GM21717 (cell line): ENCODE results near the gene ANKRD39.

Experiments used
- ATAC-seq: cut with Tn5 transposase; IDR thresholded peaks from one replicate; pipeline ENCODE4 v1.9.1; 2021; ENCODE audit warnings: mild to moderate bottlenecking, moderate library complexity; ENCODE audit not compliant: unreplicated experiment

Gene ANKRD39

DNA sequence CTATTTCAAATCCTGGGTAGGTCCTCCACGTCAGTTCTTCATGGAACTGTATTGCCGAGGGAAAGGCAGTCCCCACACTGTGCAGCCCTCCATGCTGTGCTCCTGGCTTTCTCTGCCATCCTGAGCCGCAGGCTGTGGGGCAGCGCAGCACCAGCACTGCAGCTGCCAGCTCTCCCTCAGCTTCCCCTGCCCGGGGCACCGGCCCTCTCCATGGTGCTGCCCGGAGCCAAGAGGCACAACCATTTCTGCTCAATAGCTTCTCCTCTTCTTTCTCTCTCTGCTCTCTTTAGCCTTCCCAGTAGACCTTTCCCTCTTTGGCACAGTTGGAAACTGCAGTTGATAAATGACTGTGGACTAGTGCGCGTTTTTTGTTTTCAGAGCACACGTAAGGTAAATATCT lies 26.1 kb downstream of the ANKRD39 start:
- no peak for ATAC-seq

DNA sequence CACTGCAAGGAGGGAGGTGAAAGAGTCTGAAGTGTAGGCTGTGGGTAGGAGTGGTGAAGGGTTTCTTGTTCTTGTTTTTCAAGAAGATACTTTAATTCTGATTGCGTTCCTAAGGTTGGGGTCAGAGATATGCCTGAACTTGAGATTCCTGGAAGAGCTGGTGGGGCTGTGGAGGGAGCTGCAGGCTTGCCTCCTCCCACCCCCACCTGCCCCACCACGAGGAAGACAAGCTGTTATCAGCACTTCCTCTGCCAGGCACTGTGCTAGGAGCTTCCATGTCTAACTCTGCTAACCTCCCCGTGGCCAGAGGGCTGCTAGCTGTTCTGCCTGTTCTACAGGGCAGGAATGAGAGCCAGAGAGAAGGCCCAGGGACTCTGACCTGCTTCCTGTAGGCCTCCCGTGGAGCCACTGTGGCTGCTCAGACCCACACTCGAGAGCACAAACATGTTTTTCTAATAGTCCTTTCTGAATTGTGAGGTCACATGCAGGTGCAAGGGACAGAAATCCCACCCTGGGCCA lies 27.7 kb downstream of the ANKRD39 start:
- no peak for ATAC-seq

- no peak for ATAC-seq
Measured at GRCh38 chr2:96828874-96829273, 28.9 kb downstream of the ANKRD39 start.

- ATAC-seq, result no peak
Measured at GRCh38 chr2:96828436-96828835, 29.4 kb downstream of the ANKRD39 start.

- no peak for ATAC-seq
Measured at GRCh38 chr2:96826546-96827278, 31.1 kb downstream of the ANKRD39 start.

- ATAC-seq, result no peak
Measured at GRCh38 chr2:96825057-96825456, 32.8 kb downstream of the ANKRD39 start.

- ATAC-seq, result no peak
Measured at GRCh38 chr2:96824079-96824870, 33.5 kb downstream of the ANKRD39 start.

DNA sequence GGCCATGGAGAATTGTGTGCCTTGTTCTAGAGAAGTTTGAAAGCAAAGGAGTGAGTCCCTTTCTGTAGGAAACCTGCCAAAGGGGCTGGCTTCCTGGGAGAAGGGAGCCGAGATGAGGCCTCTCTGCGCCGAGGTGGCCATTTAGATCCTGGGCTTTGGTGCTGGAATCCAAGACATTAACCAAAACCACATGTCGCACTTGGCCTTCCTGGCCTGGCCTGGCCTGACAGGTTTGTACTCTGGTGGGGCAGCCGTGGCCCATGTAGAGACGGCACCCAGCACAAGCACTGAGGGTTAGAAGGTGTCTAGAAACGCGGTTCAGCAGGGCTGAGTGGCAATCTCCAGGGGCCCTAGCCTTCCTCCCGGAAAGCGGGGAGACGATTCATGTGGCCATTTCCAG lies 34.6 kb downstream of the ANKRD39 start:
- no peak for ATAC-seq

DNA sequence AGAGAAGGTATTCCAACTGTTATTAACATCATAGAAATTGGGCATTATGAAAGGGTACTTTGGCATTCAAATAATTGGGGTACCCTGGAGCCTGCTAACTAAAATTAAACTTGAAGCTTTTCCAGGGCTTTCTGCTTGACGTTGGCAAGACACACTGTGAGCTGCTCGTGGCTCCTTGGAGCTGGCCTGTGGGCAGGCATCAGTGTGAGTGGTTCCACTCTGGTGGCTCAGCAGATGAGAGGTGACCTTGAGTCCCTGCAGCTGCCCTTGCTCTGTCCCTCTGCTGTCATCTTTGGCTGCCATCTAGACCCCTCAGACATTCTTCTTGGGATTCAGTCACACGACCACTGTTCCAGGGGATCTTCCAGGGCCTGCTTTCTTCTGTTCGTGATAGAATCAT lies 35.0 kb downstream of the ANKRD39 start:
- ATAC-seq, result no peak

DNA sequence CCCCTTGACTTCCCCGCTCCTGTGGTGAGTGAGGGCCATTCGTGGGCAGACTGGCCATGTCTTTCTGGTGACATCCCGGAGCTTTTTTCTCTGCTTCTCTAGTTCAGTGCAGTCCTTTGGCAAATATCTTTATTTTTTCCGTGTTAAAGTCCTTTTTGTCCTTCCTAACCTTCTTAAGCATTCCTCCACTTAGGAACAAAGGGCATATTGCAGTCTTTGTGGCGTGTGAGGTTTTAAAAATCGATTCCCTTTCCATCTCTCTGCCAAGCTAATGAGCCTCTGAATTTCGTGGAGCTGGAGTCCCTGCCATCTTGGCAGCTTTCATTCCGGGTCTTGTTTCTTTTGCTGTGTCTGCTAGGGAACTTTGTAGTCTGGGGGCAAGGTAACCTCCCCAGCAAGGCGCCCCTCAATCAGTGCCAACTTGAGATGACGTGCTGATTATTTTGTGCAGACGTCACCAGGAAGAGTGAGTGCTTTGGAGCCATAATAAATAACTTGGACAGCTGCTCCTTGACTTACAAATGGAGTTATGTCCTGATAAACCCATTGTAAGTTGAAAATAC lies 36.6 kb downstream of the ANKRD39 start:
- ATAC-seq, result no peak

GRCh38 chr2:96819876-96820511 lies 37.8 kb downstream of the ANKRD39 start:
- no peak for ATAC-seq

GRCh38 chr2:96819128-96819875 lies 38.5 kb downstream of the ANKRD39 start:
- ATAC-seq, result no peak

GRCh38 chr2:96817882-96818281 lies 39.9 kb downstream of the ANKRD39 start:
- no peak for ATAC-seq

GRCh38 chr2:96816836-96817702 lies 40.7 kb downstream of the ANKRD39 start:
- ATAC-seq, result no peak

DNA sequence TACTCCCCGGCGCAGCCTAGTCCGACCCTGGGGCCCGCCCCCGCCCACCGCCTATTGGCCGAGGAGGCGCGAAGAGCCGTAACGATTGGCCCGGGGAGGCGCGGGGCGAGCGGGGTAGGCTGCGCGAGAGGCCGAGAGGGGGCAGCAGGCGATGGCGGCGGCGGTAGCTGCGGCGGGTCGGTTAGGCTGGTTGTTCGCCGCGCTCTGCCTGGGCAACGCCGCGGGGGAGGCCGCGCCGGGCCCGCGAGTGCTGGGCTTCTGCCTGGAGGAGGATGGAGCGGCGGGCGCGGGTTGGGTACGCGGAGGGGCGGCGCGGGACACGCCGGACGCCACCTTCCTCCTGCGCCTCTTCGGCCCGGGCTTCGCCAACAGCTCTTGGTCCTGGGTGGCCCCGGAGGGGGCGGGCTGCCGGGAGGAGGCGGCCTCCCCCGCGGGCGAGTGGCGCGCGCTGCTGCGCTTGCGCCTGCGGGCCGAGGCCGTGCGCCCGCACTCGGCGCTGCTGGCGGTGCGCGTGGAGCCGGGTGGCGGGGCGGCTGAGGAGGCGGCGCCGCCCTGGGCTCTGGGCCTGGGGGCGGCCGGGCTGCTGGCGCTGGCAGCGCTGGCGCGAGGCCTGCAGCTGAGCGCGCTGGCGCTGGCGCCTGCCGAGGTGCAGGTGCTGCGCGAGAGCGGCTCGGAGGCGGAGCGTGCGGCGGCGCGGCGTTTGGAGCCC lies 41.5 kb downstream of the ANKRD39 start, which contains the start of gene CNNM3:
TSS of gene CNNM3 (plus strand) at position 142 of the 709 bp plus-strand sequence. CDS start at position 152, 10 bp downstream.
- ATAC-seq, result peak; percentile 90

GRCh38 chr2:96815326-96816126 lies 42.3 kb downstream of the ANKRD39 start:
- ATAC-seq, result peak; percentile 5

DNA sequence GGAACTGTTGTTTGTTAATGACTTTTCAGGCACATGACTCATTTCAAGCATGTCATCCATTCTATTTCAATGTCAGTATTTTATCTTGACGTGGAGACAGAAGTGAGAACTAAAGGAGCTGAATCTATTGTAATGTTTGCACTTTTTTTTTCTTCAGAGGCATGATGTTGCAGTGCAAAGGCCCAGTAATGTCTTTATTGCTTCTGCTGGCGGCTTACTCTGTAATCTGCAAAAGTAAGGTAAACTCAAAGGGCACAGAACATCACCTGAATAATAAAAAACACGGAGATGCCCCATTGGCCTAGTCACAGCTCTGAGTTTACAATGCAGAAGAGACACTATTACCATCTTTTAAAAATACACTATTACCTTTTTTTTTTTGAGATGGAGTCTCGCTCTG lies 44.2 kb downstream of the ANKRD39 start:
- no peak for ATAC-seq

- no peak for ATAC-seq
Measured at GRCh38 chr2:96811917-96812316, 45.9 kb downstream of the ANKRD39 start.
